Transverse colon (tissue), 4 donors: ENCODE measurements around the gene PPP1R7.

Experiments used
- CTCF ChIP-seq, 5 experiments: fragments of 200-600 bp in 3 of 5; fragments of 450-650 bp in 2 of 5; sonication (generic) in 3 of 5; IDR thresholded peaks; 1 replicate in 2 of 5; 2 replicates in 3 of 5; pipeline ENCODE4 v1.5.1; 2016 to 2017; ENCODE audit warnings: antibody characterized with exemption in 5 of 5, inconsistent platforms in 3 of 5, mild to moderate bottlenecking in 2 of 5, moderate library complexity in 1 of 5
- EP300 ChIP-seq: sonication (generic); formaldehyde crosslinking; IDR thresholded peaks from one replicate; pipeline ENCODE4 v1.6.1; 2017; ENCODE audit warnings: antibody characterized with exemption, low read depth
- POLR2AphosphoS5 ChIP-seq, 3 donors: sonication (generic); formaldehyde crosslinking; IDR thresholded peaks; one replicate each; pipeline ENCODE4 v1.6.1; 2016; ENCODE audit warnings: antibody characterized with exemption in 3 of 3

- TF ChIP-seq CTCF (IDR thresholded peaks at IDR 0.05) (no peak), EP300 (no peak), POLR2AphosphoS5 (IDR thresholded peaks at IDR 0.05) (no peak)
Observed at GRCh38 chr2:241182531-241183133, 32.4 kb downstream of the PPP1R7 start.
